HG02970 (cell line): Measurements from ENCODE around the gene DUSP15.

Experiments
- ATAC-seq: cut with Tn5 transposase; IDR thresholded peaks from one replicate; pipeline ENCODE4 v1.9.1; 2021; ENCODE audit warnings: mild to moderate bottlenecking, moderate library complexity, moderate number of reproducible peaks; ENCODE audit not compliant: unreplicated experiment, low FRiP score

DUSP15 gene

DNA sequence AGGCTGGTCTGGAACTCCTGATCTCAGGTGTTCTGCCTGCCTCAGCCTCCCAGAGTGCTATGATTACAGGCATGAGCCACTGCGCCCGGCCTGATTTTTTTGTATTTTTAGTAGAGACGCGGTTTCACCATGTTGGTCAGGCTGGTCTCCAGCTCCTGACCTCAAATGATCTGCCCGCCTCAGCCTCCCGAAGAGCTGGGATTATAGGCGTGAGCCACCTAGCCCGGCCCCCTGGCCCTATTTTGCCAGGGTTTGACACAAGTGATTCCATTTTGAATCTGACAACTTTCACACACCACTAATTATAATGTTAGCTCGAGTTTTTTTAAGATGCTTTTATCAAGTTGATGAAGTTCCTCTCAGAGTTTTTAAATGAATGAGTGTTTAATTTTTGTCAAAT lies 25.7 kb upstream of the DUSP15 start:
- no peak for ATAC-seq

DNA sequence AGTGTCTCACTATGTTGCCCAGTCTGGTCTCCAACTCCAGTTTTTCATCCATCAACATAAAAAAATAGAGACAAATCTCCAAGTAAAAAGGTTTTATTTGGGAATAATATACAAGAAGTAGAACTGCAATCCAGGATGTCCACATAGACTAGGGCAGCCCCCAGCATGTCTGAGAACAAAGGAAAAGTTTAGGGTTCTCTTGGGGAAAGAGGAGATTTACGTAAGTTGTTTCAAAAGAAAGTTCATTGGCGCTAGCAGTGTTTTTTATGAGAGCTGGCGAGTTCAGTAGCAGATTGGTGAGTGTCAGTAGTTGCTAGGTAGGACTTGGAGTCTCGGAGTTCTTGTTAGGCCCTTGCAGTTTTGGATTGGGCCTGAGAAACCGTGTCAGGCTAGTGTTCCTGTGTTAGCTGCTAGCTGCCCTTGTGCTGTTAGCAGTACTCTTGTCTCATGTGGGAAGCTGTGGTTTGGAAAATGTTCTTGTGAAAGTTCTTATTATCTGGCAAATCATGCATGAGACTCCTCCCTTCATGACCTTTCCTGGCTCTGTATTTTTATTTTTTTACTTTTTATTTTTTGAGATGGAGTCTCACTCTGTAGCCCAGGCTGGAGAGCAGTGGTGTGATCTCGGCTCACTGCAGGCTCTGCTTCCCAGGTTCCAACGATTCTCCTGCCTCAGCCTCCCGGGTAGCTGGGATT lies 24.8 kb upstream of the DUSP15 start:
- no peak for ATAC-seq

DNA sequence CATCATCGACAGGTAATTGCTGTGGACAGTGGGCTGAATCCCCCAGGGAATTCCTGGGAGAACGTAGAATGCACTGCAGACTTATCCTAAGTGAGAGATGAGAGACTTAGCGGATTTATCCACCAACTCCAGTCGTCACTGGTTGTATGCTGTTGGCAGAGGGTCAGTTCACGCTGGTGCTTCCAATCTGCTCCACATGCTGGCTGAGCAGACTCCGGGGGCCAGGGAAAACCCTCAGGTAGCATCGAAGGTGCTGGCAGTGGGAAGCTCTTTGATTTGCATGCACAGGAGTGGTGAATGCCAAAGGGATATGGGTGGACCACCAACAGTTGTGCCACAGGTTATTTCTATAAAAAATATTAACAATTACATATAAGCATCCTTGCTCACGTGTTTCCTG lies 20.3 kb upstream of the DUSP15 start:
- no peak for ATAC-seq

- ATAC-seq = no peak
These were observed 13.5 kb upstream of the DUSP15 start for GRCh38 chr20:31883829-31884228.

DNA sequence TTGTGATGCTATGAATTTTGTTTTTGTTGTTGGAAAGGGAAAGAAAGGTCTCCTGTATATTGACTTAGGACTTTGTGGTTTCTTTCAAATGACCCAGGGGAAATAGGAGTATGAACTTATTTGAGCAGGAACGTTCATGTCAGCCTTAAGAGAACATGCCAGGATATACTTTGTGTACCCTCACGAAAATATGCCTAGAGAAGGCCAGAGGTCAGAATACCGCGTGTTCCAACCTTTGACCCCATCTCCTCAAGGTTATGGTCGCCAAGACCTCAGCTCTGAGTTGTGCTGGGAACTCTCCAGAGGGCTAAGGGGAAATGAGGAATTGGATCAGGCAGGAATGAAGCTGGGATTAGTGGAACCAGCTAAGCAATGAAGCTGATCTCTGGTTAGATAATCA lies 11.6 kb upstream of the DUSP15 start:
- ATAC-seq = no peak

DNA sequence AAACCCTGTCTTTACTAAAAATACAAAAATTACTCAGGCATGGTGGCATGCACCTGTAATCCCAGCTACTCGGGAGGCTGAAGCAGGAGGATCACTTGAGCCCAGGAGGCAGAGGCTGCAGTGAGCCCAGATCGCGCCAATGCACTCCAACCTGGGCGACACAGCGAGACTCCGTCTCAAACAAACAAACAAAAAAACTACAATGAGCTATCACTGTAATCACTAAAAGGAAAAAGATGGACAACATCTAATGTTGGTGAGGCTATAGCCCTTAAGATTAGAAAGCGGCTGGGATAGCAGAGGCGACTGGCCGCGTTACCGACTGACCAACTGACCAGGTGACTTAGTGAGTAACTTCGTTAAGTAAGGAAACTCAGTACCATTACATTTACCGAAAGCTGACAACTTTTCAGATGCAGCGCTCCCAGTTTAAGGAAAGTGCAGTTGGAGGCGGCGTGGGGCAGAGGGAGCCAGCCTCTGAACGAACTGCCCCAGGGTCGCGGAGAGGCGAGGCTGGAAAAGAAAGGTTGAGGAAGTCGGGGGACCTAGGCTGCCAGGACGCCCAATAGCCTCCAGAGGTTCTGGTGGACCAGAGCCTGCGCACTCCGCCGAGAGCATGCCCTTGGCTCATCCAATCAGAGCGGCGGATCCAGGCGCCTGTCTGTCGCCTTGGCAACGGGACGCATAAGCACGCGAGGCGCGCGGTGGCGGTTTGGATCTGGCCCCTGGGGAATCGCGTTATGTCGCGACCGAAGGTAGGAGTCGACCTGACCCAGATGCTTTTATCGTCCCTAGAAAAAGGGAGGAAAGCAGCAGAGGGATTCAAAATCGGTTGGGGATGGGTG lies 9.0 kb upstream of the DUSP15 start:
- peak; percentile 71 for ATAC-seq

DNA sequence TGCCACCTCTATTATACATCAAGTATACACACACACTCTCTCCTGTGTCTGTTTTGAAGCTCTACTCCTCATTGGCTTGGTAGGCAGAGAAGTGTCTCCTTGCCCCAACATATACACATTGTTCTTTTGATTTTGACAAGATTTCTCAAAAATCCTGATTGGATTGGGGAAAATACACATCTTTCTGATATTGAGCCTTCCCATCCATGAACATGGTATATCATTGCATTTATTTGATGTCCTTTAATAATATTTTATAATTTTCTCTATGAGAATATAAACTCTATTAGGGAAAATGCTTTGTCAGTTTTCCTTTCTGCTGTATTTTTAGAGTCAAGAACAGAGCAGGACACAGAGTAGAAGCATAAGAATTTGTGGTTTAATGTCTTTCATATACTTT lies 7.4 kb upstream of the DUSP15 start:
- no peak for ATAC-seq

DNA sequence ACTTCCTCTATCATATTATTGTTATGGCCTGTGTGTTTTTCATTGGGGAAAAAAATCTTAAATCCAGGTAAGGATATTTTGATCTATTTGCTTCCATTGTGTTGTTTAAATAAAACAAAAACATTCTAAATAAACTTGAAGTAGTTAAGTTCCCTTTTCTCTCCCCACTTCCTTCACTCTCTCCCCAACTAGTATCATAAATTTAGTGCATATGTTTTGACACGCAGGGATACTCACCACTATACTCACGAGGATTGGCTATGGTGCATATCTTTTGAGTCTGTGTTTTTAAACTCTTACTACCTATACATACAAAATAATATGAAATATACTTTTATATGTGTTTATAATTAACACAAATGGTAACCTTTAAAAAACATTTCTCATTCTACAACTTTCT lies 5.3 kb upstream of the DUSP15 start:
- ATAC-seq = no peak

DNA sequence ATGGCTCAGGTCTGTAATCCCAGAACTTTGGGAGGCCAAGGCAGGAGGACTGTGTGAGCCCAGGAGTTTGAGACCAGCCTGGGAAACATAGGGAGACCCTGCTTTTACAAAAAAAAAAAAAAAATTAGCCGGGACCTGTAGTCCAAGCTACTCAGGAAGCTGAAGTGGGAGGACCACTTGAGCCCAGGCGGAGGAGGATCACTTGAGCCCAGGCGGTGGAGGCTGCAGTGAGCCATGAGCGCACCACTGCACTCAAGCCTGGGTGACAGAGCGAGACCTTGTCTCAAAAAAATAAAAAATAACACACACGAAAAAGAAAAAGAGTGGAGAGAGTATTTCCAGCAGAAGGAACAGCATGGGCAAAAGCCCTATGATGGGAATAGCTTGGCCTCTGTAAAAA lies 2.1 kb upstream of the DUSP15 start:
- no peak for ATAC-seq

DNA sequence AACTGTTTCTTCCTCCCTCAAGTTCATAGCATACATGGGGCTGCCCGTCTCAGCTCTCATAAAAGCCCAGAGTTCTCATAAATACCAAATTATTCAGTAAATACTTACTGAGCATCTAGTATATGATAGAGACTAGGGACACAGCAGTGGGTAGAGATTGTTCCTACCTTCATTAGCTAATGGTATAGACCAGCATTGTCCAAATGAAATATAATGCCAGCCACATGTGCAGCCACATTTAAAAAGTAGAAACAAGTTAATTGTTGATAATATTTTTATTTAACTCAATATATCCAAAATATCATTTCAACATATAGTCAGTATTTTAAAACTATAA lies 1.3 kb upstream of the DUSP15 start:
- no peak for ATAC-seq

- no peak for ATAC-seq
These were observed 645 bp upstream of the DUSP15 start for GRCh38 chr20:31870726-31871617.

DNA sequence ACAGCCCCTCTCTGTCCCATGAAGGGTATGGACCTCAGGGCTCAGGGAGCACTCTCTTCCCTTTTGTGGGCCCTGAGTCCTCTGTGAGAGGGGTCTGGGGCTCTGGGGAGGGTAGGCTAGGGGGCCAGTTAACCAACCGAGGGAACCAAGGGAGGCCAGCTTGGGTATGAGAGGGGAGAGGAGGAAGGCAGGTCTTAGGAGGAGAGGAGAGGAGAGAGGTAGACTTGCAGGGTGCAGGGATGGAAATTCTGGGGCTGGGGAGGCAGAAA lies 720 bp downstream of the DUSP15 start:
- no peak for ATAC-seq

DNA sequence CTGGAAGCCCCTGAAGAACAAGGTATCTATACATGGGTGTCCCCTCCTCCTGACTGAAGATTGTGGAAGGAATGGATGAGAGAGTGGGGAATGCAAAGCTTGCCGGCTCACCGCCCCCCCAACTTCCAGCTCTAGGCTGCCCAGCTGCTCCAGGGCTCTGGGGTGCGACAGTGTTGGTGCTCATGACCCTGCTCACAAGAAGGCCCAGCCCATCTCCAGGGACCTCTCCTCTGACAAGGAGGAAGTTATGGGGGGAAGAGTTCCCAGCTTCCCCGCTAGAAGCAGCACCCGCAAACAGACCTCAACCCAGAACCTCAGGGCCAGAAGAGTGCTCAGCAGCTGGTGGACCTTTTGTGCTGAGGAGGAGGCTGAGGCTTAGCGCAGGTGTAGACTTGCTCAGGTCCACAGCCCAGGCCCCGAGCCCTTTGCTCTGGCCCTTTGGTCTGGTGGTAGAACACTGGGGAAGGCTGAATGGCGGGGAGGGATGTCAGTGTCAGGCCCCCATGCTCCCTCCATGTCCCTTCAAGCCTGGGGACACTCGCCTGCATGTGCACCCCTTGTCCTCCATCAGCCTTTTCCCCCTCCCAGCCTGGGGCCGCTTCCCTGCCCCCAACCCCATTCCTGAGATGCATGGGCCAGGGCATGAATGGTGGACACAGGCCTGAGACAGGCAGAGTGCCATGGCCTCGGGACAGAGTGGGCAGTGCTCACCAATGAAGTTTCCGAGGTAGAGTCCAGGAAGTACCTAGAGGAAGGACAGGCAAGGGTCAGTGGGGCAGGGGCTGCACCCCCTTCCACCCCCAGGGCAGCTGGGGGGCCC lies 1.3 kb downstream of the DUSP15 start:
- no peak for ATAC-seq

DNA sequence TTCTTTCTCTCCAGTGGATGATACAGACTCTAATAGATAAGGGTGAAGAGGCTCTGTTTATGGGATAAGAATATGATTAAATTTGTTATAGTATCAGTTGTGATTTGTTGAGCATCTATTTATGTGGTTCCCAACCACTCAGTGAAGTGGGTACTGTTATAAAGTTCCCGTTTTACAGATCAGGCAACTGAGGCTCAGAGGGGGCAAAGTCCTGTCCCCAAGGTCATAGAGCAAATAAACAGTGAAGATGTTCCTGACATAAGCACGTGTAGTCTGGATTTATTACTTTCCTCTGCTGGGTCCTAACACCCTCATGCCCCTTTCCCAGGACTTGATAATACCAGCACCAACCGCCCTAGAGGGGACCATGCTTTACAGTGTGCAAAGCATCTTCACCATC lies 4.1 kb downstream of the DUSP15 start:
- ATAC-seq = no peak

GRCh38 chr20:31864521-31865400 lies 5.6 kb downstream of the DUSP15 start:
- ATAC-seq = no peak

- no peak for ATAC-seq
These were observed 6.8 kb downstream of the DUSP15 start for GRCh38 chr20:31863296-31864085.

- ATAC-seq = no peak
These were observed 7.8 kb downstream of the DUSP15 start for GRCh38 chr20:31862506-31862905.

DNA sequence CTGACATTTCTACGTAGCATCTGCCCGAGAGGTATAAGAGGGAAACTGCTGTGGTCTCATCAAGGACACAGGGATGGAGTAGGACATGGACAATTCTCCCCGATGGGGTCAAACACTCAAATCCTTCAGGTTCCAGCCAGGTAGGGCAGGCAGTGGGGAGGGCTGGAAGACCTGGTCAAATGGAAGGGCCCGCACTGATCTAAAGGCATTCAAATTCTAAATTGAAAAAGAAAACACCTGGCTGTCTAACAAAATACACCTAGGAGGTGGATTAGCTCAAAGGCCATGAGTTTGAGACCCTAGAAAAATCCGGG lies 8.2 kb downstream of the DUSP15 start:
- no peak for ATAC-seq
